Measurements from ENCODE around the gene SH2D1B.

SH2D1B gene

GRCh38 chr1:162357681-162358266 lies 54.2 kb downstream of the SH2D1B start:
- TF ChIP-seq TCF12 (IDR thresholded peaks at IDR 0.05; ENCODE audit: low read depth) (no peak), RAD21 (IDR thresholded peaks at IDR 0.05; ENCODE audit: low read depth) (peak; percentile 68)

- no peak for TF ChIP-seq TEAD4 (IDR thresholded peaks at IDR 0.05)
- no peak for TF ChIP-seq FOXM1 (IDR thresholded peaks at IDR 0.05; ENCODE audit: borderline replicate concordance, low read depth)
- TF ChIP-seq USF1 (IDR thresholded peaks at IDR 0.05), result no peak
- TF ChIP-seq TCF12 (IDR thresholded peaks at IDR 0.05; ENCODE audit: low read depth), result no peak
- no peak for TF ChIP-seq NFIC (IDR thresholded peaks at IDR 0.05)
- TF ChIP-seq YY1 (IDR thresholded peaks at IDR 0.05; ENCODE audit: low read depth), result no peak
- no peak for TF ChIP-seq CREB1 (IDR thresholded peaks at IDR 0.05; ENCODE audit: low read depth)
- TF ChIP-seq EGR1 (IDR thresholded peaks at IDR 0.05), result no peak
- TF ChIP-seq EP300 (IDR thresholded peaks at IDR 0.05; ENCODE audit: borderline replicate concordance), result no peak
- TF ChIP-seq RAD21 (IDR thresholded peaks at IDR 0.05; ENCODE audit: low read depth), result no peak
- TF ChIP-seq REST (IDR thresholded peaks at IDR 0.05; ENCODE audit: low read depth), result no peak
- no peak for TF ChIP-seq MAX (IDR thresholded peaks at IDR 0.05)
- TF ChIP-seq TAF1 (IDR thresholded peaks at IDR 0.05; ENCODE audit: low read depth), result no peak
- TF ChIP-seq CEBPB (IDR thresholded peaks at IDR 0.05), result no peak
- no peak for TF ChIP-seq ZBTB7A (IDR thresholded peaks at IDR 0.05; ENCODE audit: low read depth)
These were observed 58.2 kb downstream of the SH2D1B start for GRCh38 chr1:162353702-162354101.

GRCh38 chr1:162353078-162353477 lies 58.9 kb downstream of the SH2D1B start:
- no peak for TF ChIP-seq REST (IDR thresholded peaks at IDR 0.05; ENCODE audit: low read depth)
- TF ChIP-seq EP300 (IDR thresholded peaks at IDR 0.05; ENCODE audit: borderline replicate concordance), result no peak
- TF ChIP-seq NFIC (IDR thresholded peaks at IDR 0.05), result no peak
- TF ChIP-seq CREB1 (IDR thresholded peaks at IDR 0.05; ENCODE audit: low read depth), result no peak
- TF ChIP-seq TCF12 (IDR thresholded peaks at IDR 0.05; ENCODE audit: low read depth), result no peak
- no peak for TF ChIP-seq YY1 (IDR thresholded peaks at IDR 0.05; ENCODE audit: low read depth)
- no peak for TF ChIP-seq ZBTB7A (IDR thresholded peaks at IDR 0.05; ENCODE audit: low read depth)
- TF ChIP-seq CEBPB (IDR thresholded peaks at IDR 0.05), result no peak
- TF ChIP-seq EGR1 (IDR thresholded peaks at IDR 0.05), result no peak
- TF ChIP-seq RAD21 (IDR thresholded peaks at IDR 0.05; ENCODE audit: low read depth), result no peak
- TF ChIP-seq TAF1 (IDR thresholded peaks at IDR 0.05; ENCODE audit: low read depth), result no peak
- no peak for TF ChIP-seq FOXM1 (IDR thresholded peaks at IDR 0.05; ENCODE audit: borderline replicate concordance, low read depth)
- TF ChIP-seq USF1 (IDR thresholded peaks at IDR 0.05), result no peak
- no peak for TF ChIP-seq MAX (IDR thresholded peaks at IDR 0.05)
- TF ChIP-seq TEAD4 (IDR thresholded peaks at IDR 0.05), result no peak

- TF ChIP-seq CREB1 (IDR thresholded peaks at IDR 0.05; ENCODE audit: low read depth), result no peak
- TF ChIP-seq MAX (IDR thresholded peaks at IDR 0.05), result no peak
- no peak for TF ChIP-seq EP300 (IDR thresholded peaks at IDR 0.05; ENCODE audit: borderline replicate concordance)
- TF ChIP-seq FOXM1 (IDR thresholded peaks at IDR 0.05; ENCODE audit: borderline replicate concordance, low read depth), result no peak
- TF ChIP-seq NFIC (IDR thresholded peaks at IDR 0.05), result no peak
- TF ChIP-seq TAF1 (IDR thresholded peaks at IDR 0.05; ENCODE audit: low read depth), result no peak
- TF ChIP-seq CEBPB (IDR thresholded peaks at IDR 0.05), result no peak
- no peak for TF ChIP-seq YY1 (IDR thresholded peaks at IDR 0.05; ENCODE audit: low read depth)
These were observed 60.6 kb downstream of the SH2D1B start for GRCh38 chr1:162351246-162351842.

GRCh38 chr1:162349635-162350330 lies 62.2 kb downstream of the SH2D1B start:
- TF ChIP-seq FOXM1 (IDR thresholded peaks at IDR 0.05; ENCODE audit: borderline replicate concordance, low read depth) (no peak), USF1 (IDR thresholded peaks at IDR 0.05) (no peak), TCF12 (IDR thresholded peaks at IDR 0.05; ENCODE audit: low read depth) (no peak), TEAD4 (IDR thresholded peaks at IDR 0.05) (no peak), MAX (IDR thresholded peaks at IDR 0.05) (no peak), YY1 (IDR thresholded peaks at IDR 0.05; ENCODE audit: low read depth) (no peak), NFIC (IDR thresholded peaks at IDR 0.05) (no peak), TAF1 (IDR thresholded peaks at IDR 0.05; ENCODE audit: low read depth) (no peak), RAD21 (IDR thresholded peaks at IDR 0.05; ENCODE audit: low read depth) (no peak), CEBPB (IDR thresholded peaks at IDR 0.05) (no peak), ZBTB7A (IDR thresholded peaks at IDR 0.05; ENCODE audit: low read depth) (no peak), CREB1 (IDR thresholded peaks at IDR 0.05; ENCODE audit: low read depth) (no peak), EP300 (IDR thresholded peaks at IDR 0.05; ENCODE audit: borderline replicate concordance) (no peak)
